PC-3 (cell line): ENCODE data around the gene FOXK1. TPM values are rescaled to one million over a fixed set of nuclear protein-coding genes. Genes with fewer than 3 reads are reported as not detected.

ENCODE experiments used
- ATAC-seq: fragments of 200-7000 bp; cut with Tn5 transposase; 2 replicates; pipeline ENCODE4 v1.9.1; 2020; ENCODE audit warnings: mild to moderate bottlenecking, moderate library complexity
- BruUV-seq: library from RNA; stranded (reverse); fragments of 400-500 nt; replicated peaks from 2 replicates; lab custom pipeline; 2021; lab: Mats Ljungman, UMichigan
- CTCF ChIA-PET: fragments of 300-600 bp; sonication (Branson Sonifier 250); formaldehyde crosslinking; loops from one replicate; lab custom pipeline; 2022; ENCODE audit warnings: antibody characterized with exemption; lab: Charles Lee
- POLR2A ChIA-PET: fragments of 300-600 bp; sonication (Branson Sonifier 250); formaldehyde crosslinking; loops from one replicate; lab custom pipeline; 2022; ENCODE audit warnings: antibody characterized with exemption; ENCODE audit not compliant: unreplicated experiment; lab: Charles Lee
- DNase-seq: peaks from one replicate; pipeline ENCODE4 v3.0.0-alpha.2; 2015
- H2AFZ ChIP-seq: fragments of 300-600 bp; sonication (generic); 2 replicates; pipeline ENCODE4 v1.6.0; 2016; ENCODE audit warnings: antibody characterized with exemption, low read length
- H3F3A ChIP-seq: fragments of 300-600 bp; sonication (generic); one replicate; pipeline ENCODE4 v1.6.0; 2017; ENCODE audit warnings: antibody characterized with exemption, low read length, control low read depth, mild to moderate bottlenecking; ENCODE audit not compliant: unreplicated experiment
- H3K27ac ChIP-seq: fragments of 300-600 bp; sonication (generic); 2 replicates; pipeline ENCODE4 v1.5.1; 2016; ENCODE audit warnings: mild to moderate bottlenecking, low read length
- H3K27me3 ChIP-seq: fragments of 300-600 bp; sonication (generic); 2 replicates; pipeline ENCODE4 v1.6.1; 2016; ENCODE audit warnings: low read length, mixed read lengths
- H3K36me3 ChIP-seq: fragments of 300-600 bp; sonication (generic); 2 replicates; pipeline ENCODE4 v1.6.1; 2016; ENCODE audit warnings: low read depth, mixed run types, low read length, mixed read lengths
- H3K4me1 ChIP-seq: fragments of 300-600 bp; sonication (generic); 2 replicates; pipeline ENCODE4 v1.5.1; 2016; ENCODE audit warnings: low read length; ENCODE audit not compliant: insufficient read depth
- H3K4me2 ChIP-seq: fragments of 300-600 bp; sonication (generic); 2 replicates; pipeline ENCODE4 v1.6.0; 2016; ENCODE audit warnings: low read length
- H3K4me3 ChIP-seq: fragments of 300-600 bp; sonication (generic); 2 replicates; pipeline ENCODE4 v1.5.1; 2016; ENCODE audit warnings: mild to moderate bottlenecking, low read length, mixed read lengths
- H3K79me2 ChIP-seq: fragments of 300-600 bp; sonication (generic); 2 replicates; pipeline ENCODE4 v1.6.1; 2017; ENCODE audit warnings: low read length, mixed read lengths
- H3K9ac ChIP-seq: fragments of 300-600 bp; sonication (generic); 2 replicates; pipeline ENCODE4 v1.6.0; 2016; ENCODE audit warnings: mild to moderate bottlenecking, low read length
- H3K9me2 ChIP-seq: fragments of 300-600 bp; sonication (generic); replicated peaks from 2 replicates; pipeline ENCODE4 v1.6.1; 2016; ENCODE audit warnings: mixed run types, low read length, mixed read lengths
- H3K9me3 ChIP-seq: fragments of 300-600 bp; sonication (generic); 2 replicates; pipeline ENCODE4 v1.6.1; 2016; ENCODE audit warnings: low read length, mixed read lengths
- H4K20me1 ChIP-seq: fragments of 300-600 bp; sonication (generic); 2 replicates; pipeline ENCODE4 v1.6.1; 2016; ENCODE audit warnings: low read length, mixed read lengths
- CTCF ChIP-seq: fragments of 300-600 bp; sonication (generic); conservative IDR thresholded peaks from 2 replicates; pipeline ENCODE4 v1.5.1; 2017; ENCODE audit warnings: antibody characterized with exemption, low read depth, mild to moderate bottlenecking, low read length
- EZH2 ChIP-seq: fragments of 300-600 bp; sonication (generic); IDR thresholded peaks from one replicate; pipeline ENCODE4 v1.6.1; 2017; ENCODE audit warnings: antibody characterized with exemption, mild to moderate bottlenecking, low read length; ENCODE audit not compliant: unreplicated experiment
- EZH2phosphoT487 ChIP-seq: fragments of 300-600 bp; sonication (generic); IDR thresholded peaks from 2 replicates; pipeline ENCODE4 v1.6.1; 2018; ENCODE audit warnings: mild to moderate bottlenecking, antibody characterized with exemption, low read length, borderline replicate concordance
- intact Hi-C: fragments of 100-400 bp; cut with micrococcal nuclease; formaldehyde crosslinking; loops from 2 replicates; pipeline ENCODE4 v1.9.0; 2023
- total RNA-seq: library from RNA; depleted of rRNA; stranded (reverse); fragments of >200 nt; gene quantifications from 2 replicates; pipeline ENCODE4 v1.2.3, GENCODE V29; 2014

The FOXK1 gene
- total RNA-seq, 1 experiment from 2014 or later = 13.2 TPM

DNA sequence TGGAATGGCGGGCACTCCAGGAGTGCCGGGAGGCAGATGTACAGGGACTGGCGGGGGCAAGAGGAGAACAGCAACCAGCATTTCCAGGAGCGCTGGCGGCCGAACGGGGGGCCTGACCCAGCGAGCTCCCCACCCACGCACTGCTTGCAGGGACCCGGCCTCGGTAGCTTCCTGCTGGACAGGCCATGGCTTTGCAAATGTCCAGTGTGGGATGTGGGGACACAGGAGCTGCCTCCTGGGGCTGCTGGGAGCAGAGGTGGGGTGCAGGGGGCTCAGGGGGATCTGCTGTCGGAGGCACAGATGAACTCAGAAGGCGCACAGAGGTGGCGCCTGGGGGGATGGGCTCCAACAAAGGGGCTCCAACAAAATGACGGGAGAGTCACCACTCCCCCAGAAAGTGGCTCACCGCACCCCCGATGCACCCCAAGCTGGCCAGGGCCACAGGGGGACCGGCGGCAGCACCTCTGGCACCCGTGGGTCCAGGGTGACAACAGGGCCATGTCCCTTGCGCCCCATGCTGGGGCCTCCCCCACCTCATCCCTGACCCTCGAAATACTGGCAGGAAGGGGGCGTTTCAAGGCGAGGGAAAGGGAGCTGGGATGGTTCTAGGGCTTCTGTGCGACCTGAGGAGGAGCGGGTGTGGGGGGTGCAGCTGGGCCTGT, 134.5 kb downstream of the FOXK1 start:
- no peaks in the 10 kb centered on the region for H3K36me3 ChIP-seq
- no peak overlapping the region for H3K4me2 ChIP-seq
- intact Hi-C loops = no loop called here
- no peaks in the 10 kb centered on the region for H3F3A ChIP-seq
- ChIA-PET POLR2A (no interaction called here), CTCF (no interaction called here)
- BruUV-seq = no TSS peak
- H3K4me3 ChIP-seq = no peak overlapping the region
- no peak for TF ChIP-seq EZH2
- ATAC-seq (no peak), DNase-seq (no peak)
- H3K9ac ChIP-seq = no peak overlapping the region
- H3K9me2 ChIP-seq = no peaks in the 10 kb centered on the region
- no peaks in the 10 kb centered on the region for H3K4me1 ChIP-seq
- no peaks in the 10 kb centered on the region for H3K27me3 ChIP-seq
- H3K27ac ChIP-seq = no peak overlapping the region
- H3K79me2 ChIP-seq = no peaks in the 10 kb centered on the region
- no peak overlapping the region for H2AFZ ChIP-seq
- H4K20me1 ChIP-seq = no peaks in the 10 kb centered on the region
- no peaks in the 10 kb centered on the region for H3K9me3 ChIP-seq

DNA sequence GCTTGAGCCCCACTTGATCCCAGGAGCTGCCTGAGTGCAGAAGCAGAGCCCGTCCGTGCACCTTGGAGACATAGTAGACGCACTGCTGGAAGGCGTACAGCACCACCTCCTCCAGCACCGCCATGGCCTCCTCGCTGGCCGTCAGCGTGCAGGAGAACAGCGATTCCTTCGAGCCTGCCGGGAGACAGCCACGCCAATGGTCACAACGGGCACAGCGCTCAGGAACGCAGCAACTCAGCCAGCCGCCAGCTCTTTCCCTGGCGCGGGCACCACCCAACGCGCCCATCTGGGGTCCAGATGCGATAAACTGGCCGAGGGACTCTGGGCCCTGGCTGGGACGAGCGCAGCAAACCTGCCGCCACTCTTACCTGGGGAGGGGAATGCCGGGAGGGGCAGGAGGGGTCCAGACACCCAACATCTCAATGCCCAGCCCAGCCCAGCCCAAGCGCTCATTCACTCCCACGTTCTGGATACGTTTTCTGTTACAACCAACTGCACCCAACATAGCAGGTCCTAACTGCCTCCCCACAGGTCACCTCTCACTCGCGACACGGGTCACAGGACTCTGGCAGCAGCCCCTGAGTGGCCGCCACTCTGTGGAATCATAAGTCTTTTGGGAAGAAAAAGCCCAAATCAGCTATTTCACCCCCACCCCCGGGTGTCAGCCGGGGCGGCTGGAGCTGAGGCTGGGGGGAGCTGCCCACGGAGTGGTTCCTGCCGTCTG, 135.2 kb downstream of the FOXK1 start:
- DNase-seq = no peak
- Histone ChIP-seq H3K4me2 (no peak overlapping the region), H3K4me3 (no peak overlapping the region), H3K9me3 (no peaks in the 10 kb centered on the region), H3K4me1 (no peaks in the 10 kb centered on the region), H3K9ac (no peak overlapping the region), H3K27ac (no peak overlapping the region), H3K36me3 (no peaks in the 10 kb centered on the region), H2AFZ (no peak overlapping the region), H3K9me2 (no peaks in the 10 kb centered on the region), H3K79me2 (no peaks in the 10 kb centered on the region), H3K27me3 (no peaks in the 10 kb centered on the region), H4K20me1 (no peaks in the 10 kb centered on the region), H3F3A (no peaks in the 10 kb centered on the region)
- ATAC-seq = no peak
- no peak for TF ChIP-seq EZH2
- CTCF ChIA-PET = no interaction called here
- no TSS peak for BruUV-seq
- POLR2A ChIA-PET = no interaction called here
- intact Hi-C loops = no loop called here

DNA sequence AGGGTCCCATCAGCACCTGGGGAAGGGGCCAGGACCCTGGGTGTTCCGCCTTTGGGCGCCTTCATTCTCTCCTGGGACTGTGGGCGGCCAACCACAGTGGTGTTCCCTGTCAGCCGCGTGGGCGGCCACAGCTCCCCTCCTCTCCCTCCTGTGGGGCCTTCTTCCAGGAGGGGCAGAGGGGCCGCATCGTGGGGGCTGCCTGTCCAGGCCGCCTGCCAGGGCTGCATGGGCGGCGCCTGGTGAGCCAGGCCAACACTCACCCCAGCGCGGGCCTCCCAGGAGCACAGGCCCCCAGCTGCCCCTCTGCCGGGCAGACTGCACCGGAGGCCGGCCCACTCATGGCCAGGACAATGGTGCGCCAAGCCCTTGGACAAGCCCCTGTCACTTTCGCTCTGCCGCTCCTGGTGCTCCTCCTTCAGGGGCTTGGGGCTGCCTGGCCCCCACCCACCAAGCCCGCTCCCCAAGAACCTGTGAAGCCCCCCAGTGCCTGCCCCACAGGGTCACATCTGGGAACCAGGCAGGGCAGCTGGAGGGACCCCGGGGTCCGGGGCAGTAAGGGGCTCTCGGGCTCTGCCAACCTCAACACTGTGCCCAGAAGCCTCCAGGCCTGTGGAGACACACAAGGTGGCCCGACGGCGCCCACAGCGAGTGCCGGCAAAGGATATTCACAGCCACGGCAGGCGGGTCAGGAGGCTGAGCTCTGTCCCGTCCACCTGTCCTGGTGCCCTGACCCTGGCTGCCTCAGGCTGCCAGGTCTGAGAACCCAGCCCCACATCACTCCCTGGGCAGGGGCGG, 136.1 kb downstream of the FOXK1 start:
- Histone ChIP-seq H3K9me2 (no peaks in the 10 kb centered on the region), H3K79me2 (no peaks in the 10 kb centered on the region), H3K9me3 (no peaks in the 10 kb centered on the region), H3K27ac (no peak overlapping the region), H3K4me3 (no peak overlapping the region), H3K27me3 (no peaks in the 10 kb centered on the region), H3K4me1 (no peaks in the 10 kb centered on the region), H4K20me1 (no peaks in the 10 kb centered on the region), H3K4me2 (no peak overlapping the region), H3K36me3 (no peaks in the 10 kb centered on the region), H2AFZ (no peak overlapping the region), H3K9ac (no peak overlapping the region), H3F3A (no peaks in the 10 kb centered on the region)
- TF ChIP-seq EZH2 (no peak), CTCF (no peak), EZH2phosphoT487 (no peak)
- no TSS peak for BruUV-seq
- ATAC-seq (no peak), DNase-seq (no peak)
- intact Hi-C loops = no loop called here
- CTCF ChIA-PET = no interaction called here
- POLR2A ChIA-PET = no interaction called here
